ACHN (cell line): ENCODE measurements around the gene AWAT2.

Experiments used
- DNase-seq: peaks from one replicate; pipeline ENCODE4 v3.0.0-alpha.2; 2015
- in situ Hi-C: cut with HindIII; loops from 2 replicates; pipeline ENCODE4 v1.10.0; 2017; ENCODE audit warnings: low sequenced_read_pairs, low pct_ligation_motif_present, low pct_unique_long_range_greater_than_20kb

The AWAT2 gene, protein sequence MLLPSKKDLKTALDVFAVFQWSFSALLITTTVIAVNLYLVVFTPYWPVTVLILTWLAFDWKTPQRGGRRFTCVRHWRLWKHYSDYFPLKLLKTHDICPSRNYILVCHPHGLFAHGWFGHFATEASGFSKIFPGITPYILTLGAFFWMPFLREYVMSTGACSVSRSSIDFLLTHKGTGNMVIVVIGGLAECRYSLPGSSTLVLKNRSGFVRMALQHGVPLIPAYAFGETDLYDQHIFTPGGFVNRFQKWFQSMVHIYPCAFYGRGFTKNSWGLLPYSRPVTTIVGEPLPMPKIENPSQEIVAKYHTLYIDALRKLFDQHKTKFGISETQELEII

GRCh38 chrX:70049925-70050324, at the start of gene AWAT2:
TSS of gene AWAT2 (minus strand) at chrX:70049938. CDS start at chrX:70049932, 6 bp downstream.
- no peak for DNase-seq
- in situ Hi-C loops: no loop called here

- in situ Hi-C loops: no loop called here
- DNase-seq: no peak
These were observed 46.3 kb upstream of the AWAT2 start for GRCh38 chrX:70096052-70096451.

DNA sequence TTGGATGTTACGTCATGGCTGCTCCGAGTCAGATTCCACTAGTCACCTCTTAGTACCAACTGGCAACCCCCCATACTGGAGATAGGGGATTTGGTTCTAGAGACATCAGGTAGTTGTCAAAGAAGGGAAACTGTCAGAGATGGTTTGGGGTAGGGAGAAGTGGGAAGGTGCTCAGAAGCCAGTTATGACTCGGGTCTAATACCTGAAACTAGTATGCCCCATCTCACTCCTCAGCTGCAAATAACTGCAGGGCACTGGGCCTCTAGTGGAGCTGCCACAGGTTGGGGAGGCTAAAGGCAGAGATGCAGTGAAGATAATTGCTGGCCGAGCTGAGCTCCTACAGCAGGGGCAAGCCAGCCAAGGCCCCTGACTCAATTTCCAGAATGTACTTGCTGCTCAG, 42.5 kb upstream of the AWAT2 start:
- no peak for DNase-seq
- in situ Hi-C loops: no loop called here

DNA sequence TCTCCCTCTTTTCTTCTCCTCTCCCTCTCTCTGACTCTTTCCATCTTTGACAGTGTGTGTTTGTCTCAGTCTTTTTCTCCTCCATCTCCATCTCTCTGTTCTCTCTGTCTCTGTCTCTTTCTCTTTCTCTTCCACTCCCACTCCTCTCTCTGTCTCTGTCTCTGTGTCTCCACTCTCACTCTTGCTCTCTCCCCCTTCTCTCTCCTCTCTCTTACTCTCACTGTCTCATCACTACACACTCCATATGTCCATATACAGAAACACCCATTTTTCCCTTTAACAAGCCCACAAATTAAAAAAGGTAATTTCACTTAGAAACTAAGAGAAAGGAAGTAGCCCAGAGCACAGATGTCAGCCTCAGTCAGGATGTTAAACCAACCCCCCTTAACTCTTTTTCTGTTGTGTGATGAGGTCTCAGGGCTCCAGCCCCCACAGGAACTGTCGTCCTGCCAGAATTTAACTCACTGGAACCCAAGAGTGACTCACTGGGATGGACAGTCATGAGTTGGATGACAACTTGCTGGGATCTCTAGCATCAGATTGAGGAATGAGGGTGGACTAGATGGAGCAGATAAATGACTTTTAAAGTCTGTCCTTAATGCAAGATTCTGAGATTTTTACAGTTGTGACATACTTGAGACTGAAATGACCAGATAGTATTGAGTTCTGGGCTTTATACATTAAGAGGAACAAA, 40.0 kb upstream of the AWAT2 start:
- DNase-seq: no peak
- in situ Hi-C loops: no loop called here

- in situ Hi-C loops: no loop called here
- DNase-seq: no peak
These were observed 39.0 kb upstream of the AWAT2 start for GRCh38 chrX:70088751-70089150.

- DNase-seq: no peak
- in situ Hi-C loops: no loop called here
These were observed 38.3 kb upstream of the AWAT2 start for GRCh38 chrX:70087857-70088630.

DNA sequence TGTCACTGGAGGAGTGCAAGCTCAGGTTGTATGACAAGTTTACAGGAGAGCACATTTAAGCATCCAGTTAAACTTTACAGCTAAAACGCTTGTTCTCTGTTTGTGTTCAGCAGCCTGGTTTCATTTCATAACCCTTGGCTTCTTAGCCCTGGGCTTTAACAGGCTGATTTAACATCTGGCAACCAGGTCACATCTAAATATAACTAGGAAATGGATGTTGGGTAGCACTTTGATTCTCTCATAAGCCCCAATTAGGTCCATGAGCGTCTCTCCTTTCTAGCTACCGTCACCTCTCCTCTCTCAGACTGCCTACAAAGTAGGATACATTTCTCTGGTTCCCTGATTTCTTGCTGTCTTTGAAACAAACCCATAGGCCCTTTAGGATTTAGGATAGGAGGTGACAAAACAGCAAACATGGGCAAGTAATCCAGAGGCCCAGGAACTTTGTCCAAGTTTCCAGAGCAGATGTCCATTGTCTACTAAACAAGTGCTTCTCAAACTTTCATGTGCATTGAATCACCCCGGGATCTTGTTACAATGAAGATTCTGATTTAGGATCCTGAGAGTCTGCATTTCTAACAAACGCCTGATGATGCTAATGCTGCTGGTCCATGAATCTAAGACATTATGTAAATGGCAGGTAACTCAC, 35.0 kb upstream of the AWAT2 start:
- in situ Hi-C loops: no loop called here
- DNase-seq: no peak

- DNase-seq: no peak
- in situ Hi-C loops: no loop called here
These were observed 33.0 kb upstream of the AWAT2 start for GRCh38 chrX:70082723-70083122.

GRCh38 chrX:70079870-70080269, 30.1 kb upstream of the AWAT2 start:
- in situ Hi-C loops: no loop called here
- no peak for DNase-seq

GRCh38 chrX:70079297-70079696, 29.6 kb upstream of the AWAT2 start:
- DNase-seq: no peak
- in situ Hi-C loops: no loop called here

DNA sequence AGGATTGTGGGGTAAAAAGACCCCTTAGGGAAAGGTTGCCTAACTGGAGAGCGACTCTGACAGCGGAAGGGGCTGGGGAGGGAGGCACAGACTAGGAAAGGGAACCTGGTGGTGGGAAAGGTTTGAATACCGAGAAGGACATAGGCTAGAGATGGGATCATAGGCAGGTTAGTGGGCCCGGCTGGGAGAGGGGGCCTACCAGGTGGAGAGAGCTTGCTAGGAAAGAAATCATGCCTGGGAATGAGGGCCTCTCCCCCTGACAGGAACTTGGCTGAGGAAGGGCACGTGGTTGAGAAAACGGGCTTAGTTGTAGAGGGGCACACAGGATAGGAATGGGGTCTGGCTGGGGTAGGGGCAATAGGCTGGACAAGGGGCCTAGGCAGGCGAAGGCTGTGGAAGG, 16.9 kb upstream of the AWAT2 start:
- in situ Hi-C loops: no loop called here
- no peak for DNase-seq

DNA sequence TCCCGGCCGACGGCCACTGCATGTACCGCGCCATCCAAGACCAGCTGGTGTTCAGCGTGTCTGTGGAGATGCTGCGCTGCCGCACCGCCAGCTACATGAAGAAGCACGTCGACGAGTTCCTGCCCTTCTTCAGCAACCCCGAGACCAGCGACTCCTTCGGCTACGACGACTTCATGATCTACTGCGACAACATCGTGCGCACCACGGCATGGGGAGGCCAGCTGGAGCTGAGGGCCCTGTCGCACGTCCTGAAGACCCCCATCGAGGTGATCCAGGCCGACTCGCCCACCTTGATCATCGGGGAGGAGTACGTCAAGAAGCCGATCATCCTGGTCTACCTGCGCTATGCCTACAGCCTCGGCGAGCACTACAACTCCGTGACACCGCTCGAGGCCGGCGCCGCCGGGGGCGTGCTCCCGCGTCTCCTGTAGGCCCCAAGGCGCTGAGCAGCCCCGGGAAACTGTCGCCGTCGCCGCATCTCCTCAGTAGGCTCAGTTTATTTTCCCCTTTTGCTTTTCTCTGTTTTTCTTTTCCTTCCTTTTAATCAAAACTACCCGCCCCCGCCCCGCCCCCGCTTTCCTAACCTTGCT, 13.3 kb upstream of the AWAT2 start:
- no peak for DNase-seq
- in situ Hi-C loops: no loop called here

GRCh38 chrX:70062076-70062475, 12.3 kb upstream of the AWAT2 start, which contains the start of gene OTUD6A:
TSS of gene OTUD6A (plus strand) at chrX:70062457. CDS start at chrX:70062525, 68 bp downstream.
- DNase-seq: no peak
- in situ Hi-C loops: no loop called here

- no peak for DNase-seq
- in situ Hi-C loops: no loop called here
These were observed 4.7 kb upstream of the AWAT2 start for GRCh38 chrX:70054391-70054790.

DNA sequence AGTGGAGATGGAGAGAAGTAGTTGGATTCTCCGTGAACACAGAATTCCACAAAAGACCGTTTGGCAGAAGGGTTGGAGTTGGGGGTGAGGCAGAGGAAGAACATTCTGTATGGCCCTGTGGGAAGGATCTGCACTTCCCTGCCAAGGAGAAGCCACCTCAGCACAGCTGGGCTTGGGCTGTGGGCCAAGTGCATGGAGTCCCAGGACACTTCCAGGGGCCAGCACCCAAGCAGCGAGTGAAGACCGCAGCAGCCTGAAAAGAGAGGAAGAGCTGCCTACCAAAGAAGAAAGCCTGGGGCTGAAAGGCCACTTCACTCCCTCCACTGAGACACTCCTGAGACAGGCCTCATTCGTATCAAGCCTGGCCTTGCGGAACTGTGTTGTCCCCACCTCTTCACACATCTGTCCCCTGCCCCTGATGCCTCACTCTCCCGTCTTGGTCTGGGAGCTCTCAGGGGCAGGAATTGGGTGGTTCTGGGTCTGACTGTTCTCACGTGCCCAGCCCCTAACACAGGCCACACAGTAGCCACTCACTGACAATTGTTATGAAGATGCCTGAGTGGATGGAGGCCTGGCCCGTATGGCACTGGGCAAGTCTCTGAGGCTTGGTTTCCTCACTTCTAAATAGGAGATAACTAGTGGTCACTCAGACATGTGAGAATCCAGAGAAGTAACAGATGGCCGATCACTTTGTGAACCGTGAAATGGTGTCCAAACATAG, 3.3 kb upstream of the AWAT2 start:
- DNase-seq: no peak
- in situ Hi-C loops: no loop called here

DNA sequence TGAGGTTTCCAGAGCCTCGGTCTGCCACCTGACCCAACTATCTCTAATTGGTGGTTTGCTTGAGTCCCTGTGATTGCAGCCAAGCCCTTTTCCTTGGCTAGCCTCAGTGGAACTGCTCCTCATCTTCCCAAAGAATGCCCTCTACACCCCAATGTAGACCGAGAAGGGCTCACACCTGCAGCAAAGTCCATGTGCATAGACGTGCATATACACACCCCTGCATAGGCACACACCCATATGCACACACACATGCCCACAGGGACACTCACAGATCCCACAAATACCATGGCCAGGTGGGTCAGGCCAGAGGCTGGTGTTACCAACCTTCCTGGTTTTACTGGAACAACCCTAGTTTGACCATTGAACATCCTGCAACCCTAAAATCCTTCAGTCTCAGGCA, 332 bp downstream of the AWAT2 start:
- in situ Hi-C loops: no loop called here
- DNase-seq: no peak

GRCh38 chrX:70046978-70047377, 2.8 kb downstream of the AWAT2 start:
- no peak for DNase-seq

More at GRCh38 chrX:70046978-70047377, 2.8 kb downstream of the AWAT2 start:
- in situ Hi-C loops: no loop called here
